Stimulated activated naive CD8-positive, alpha-beta T cell treated with anti-CD3 and anti-CD28 coated beads, Interleukin-15, Interleukin-2, amounts not matched to agents 100 U/mL and 50 U/mL, for 24 hours (primary cell): Measurements from ENCODE around the gene STAB2.

Source experiments
- ATAC-seq: fragments of 150-1000 bp; cut with Tn5 transposase; one replicate; pipeline ENCODE4 v1.10.0; 2021
- DNase-seq: peaks from one replicate; pipeline ENCODE4 v3.0.0; 2021

STAB2 gene

GRCh38 chr12:103780992-103781391, 193.9 kb downstream of the STAB2 start:
- DNase-seq (no peak), ATAC-seq (no peak)

DNA sequence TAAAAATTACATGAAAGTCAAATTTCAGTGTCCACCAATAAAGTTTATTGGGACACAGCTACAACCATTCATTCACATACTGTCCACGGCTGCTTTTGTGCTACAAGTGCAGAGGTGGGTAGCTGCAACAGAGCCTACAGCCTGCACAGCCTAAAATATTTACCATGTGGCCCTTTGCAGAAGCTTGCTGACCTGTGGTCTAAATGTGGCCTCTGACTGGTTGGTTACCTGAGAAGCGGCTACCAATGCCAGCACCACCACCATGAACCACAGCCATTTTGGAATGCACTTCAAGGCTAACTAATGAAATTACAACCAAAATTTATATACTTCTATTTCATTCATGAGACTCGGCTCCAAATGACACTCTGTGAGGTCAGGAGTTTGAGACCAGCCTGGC, 195.3 kb downstream of the STAB2 start:
- no peak for ATAC-seq
- DNase-seq: no peak

DNA sequence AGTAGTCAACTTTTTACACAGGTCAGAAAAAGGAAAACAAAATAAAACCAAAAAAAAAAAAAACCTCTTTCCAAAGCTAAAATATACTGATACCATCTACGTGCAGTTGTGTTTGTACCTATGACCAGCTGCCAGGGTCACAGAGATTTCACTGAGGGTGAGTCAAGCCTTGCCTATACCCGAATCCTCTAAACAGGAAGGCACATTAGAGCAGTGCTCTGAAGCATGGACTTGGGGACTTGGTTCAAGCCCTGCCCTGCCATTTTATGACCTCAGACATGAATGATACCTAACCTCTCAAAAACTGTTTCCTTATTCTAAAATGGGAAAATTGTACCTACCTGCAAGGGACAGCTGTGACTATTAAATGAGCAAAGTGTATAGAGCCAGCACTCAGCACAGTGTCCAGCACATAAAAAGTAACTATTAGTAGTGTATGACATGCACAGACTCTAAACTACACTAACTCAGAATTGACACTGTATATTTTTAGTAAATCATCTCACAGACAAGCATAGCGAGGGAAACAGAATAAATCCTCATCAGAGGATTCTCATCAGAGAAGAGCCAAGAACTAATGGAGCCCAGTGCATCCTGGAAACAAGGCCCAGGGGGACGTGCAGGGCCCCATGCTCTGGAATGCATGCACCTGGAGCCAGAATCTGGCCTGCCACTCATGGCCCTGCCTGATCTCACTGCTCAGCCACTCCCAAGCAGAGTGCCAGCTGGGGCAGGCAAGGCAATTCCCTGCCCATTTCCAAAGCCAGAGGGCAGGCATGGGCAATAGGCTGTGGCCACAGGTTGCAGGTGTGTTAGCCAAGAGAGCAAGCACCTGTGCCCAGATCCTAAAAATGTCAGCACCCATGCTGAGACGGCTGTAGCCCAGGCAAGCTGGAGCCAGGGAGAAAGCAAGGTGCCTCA, 196.9 kb downstream of the STAB2 start:
- DNase-seq: no peak
- no peak for ATAC-seq

DNA sequence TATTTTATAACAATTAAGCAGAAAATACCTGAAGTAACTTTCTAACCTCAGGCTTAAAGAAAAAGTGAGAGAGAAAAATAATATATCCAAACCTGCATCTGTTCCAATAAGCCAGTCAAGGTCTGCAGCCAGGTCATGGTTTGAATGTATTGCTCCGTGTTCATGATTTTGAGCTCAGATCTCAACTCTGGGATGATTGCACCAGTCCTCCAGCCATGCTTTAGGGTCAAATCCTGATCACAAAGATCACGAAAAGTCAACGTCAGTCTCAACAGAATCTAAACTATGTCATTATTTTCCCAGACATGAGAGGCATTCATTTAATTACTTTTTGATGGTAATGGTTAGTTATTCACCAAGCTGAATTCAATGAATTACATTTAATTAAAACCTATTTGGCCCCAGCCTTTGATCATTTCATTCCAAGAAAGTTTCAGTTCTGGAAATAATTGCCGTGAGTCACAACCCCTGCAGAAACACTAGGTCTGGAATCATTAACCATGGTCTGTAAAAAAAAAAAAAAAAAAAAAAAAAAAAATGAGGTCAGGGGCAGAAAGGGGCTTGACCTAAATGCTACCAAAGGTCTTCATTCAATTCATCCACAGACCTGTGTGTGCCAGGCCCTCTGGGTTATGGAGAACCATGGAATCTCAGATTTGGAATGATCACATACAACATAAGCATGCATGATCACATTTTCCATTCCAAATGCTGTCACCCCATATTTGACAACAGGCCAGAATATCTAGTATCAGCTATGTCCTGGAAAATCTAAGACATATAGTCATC, 198.4 kb downstream of the STAB2 start:
- DNase-seq (no peak), ATAC-seq (no peak)

GRCh38 chr12:103786201-103786600, 199.1 kb downstream of the STAB2 start:
- DNase-seq (no peak), ATAC-seq (no peak)

GRCh38 chr12:103791350-103791920, 204.4 kb downstream of the STAB2 start:
- ATAC-seq: no peak
- DNase-seq: no peak

- ATAC-seq: no peak
- no peak for DNase-seq
Measured at GRCh38 chr12:103793046-103793445, 206.0 kb downstream of the STAB2 start.

DNA sequence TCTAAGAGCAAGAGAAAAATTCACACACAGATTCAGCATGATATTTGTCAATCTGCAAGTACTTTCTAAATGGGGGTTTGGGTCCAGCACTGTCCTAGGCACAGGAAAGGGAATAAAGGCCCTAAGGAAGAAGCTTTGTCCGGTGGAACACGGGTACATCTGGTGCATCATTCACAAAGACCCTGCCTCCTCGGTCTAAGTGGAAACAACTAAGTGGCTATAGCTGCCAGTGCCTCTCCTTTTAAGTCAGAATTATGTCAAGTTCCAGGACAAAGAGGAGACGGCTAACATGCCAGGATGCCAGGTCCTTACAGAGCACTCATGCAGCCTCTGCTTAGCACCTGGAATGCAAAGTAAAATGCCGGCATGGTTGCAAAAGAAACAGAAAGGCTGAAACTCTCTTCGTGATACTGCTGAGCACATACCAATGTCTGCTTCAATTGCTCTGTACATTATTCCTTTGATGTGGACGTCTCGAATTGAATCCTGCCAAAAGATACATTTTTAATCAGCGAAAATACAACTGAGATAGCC, 206.5 kb downstream of the STAB2 start:
- DNase-seq (no peak), ATAC-seq (no peak)

GRCh38 chr12:103794309-103795213, 207.5 kb downstream of the STAB2 start:
- ATAC-seq: no peak
- DNase-seq: no peak

DNA sequence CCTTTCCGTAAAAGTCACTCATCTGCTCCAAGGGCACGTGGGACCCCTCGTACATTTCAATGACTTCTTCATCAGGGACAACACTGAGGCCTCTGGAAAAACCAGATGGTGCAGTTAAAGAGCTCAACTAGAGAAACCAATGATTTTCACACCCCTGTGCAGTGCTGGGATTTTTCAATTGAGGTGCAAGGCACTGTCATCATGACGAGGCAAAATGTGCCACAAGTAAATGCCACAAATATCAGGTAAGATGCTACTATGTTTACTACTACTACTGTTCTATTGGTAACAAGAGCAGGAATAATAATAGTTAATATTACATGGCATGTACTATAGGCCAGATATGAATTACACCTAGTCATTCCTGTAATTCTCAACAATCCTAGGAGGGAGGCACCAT, 211.5 kb downstream of the STAB2 start:
- DNase-seq (no peak), ATAC-seq (no peak)

DNA sequence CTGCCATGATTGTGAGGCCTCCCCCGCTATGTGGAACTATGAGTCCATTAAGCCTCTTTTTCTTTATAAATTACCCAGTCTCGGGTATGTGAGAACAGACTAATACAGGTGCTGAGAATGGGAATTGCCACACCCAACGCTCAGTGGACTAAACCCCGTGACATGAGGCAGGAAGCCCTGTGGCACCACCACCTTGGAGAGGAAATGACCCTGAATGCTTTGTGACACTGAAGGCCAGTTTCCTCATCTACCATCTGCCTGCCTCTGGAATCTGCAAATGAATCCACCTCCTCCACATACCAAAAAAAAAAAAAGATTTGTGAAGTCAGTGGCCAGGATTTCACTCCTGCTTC, 212.4 kb downstream of the STAB2 start:
- no peak for DNase-seq
- ATAC-seq: no peak

- ATAC-seq (no peak), DNase-seq (no peak)
Measured at GRCh38 chr12:103799857-103800771, 213.0 kb downstream of the STAB2 start.

DNA sequence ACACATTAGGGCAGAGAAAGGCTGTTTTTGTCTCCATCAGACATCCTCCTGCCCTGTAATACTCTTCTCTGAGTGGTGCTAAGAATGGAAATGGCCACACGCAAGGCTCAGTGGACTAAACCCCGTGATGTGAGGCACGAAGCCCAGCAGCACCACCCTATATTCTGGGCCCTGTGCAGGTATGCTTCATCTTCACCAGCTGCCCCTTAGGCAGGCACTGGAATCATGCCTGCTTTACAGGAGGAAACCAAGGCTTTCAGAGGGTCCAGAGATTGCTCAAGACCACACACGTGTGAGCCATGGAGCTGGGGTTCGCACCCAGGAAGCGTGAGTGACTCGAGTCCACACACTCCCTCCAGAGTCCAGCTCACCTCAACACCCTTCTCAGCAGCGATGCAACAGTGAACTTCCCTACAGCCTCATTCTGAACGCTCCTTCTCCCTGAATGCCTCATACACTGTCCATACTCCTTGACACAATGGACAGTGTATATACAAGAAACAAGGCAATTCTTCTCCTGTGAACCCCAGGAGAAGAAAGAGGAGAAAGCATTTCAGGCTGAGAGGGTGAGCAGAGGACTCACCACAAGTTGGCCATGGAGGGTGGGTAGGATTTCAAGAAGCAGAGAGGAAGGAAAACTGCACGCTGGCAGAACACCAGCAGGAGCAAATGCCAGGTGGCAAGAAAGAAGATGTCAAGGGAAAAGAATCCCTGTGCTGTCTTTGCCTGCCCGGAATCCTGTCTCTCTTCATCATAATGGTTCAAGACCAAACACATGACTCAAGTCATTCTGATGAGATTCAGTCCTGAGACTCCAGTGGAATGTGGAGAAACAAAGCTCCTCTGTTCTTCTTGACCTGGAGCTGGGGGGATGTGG, 214.9 kb downstream of the STAB2 start:
- DNase-seq (no peak), ATAC-seq (no peak)

GRCh38 chr12:103802586-103802886, 215.5 kb downstream of the STAB2 start:
- DNase-seq (no peak), ATAC-seq (no peak)

- ATAC-seq (no peak), DNase-seq (no peak)
Measured at GRCh38 chr12:103803847-103804246, 216.8 kb downstream of the STAB2 start.

DNA sequence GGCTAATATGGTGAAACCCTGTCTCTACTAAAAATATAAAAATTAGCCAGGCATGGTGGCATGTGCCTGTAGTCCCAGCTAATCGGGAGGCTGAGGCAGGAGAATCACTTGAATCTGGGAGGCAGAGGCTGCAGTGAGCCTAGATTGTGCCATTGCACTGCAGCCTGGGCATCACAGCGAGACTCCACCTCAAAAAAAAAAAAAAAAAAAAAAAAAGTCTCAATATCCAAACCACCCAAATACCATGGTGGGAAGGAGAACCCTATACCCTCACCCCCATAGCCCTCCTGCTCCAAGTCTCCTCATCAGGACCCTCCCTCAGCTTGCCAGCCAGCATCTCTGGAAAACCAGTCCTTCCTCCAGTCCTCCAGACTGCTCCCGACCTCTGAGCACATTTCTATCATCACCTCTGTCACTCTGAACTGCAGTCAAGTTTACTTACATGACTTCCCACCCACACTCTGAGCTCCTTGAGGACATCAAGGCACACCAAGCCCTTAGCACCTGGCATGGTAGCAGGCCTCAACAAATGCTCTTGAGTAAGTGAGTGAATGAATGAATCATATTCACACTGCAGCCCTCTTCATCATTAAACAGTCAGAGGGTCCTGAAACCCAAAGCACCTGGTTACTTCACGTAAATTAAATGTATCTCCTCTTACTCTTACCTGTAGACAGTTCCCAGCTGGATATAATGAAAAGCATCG, 218.7 kb downstream of the STAB2 start:
- ATAC-seq (no peak), DNase-seq (no peak)

DNA sequence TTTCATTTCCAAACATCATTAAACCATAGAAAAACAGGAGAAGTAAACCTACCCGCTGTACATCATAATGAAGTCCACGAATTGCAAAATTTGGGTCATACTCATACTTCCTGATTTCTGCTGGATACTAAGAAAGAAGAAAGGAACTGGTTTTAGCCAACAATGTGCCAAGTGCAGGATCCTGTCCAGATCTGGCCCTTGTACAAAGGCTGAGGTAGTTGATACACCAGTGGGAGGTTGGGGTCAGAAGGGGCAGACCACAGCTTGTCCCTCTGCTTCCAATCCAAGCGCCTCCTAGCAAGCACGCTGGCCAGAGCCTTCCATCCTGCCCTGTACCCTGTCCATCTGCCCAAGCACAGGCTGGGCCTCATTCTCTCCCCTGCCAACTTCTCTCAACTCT, 219.7 kb downstream of the STAB2 start:
- DNase-seq: no peak
- no peak for ATAC-seq

GRCh38 chr12:103807561-103808238, 220.6 kb downstream of the STAB2 start:
- ATAC-seq (no peak), DNase-seq (no peak)
